GM18520 (cell line): Measurements from ENCODE around the gene RPL18A.

Experiments
- ATAC-seq: cut with Tn5 transposase; IDR thresholded peaks from one replicate; pipeline ENCODE4 v1.9.1; 2021; ENCODE audit not compliant: unreplicated experiment

The RPL18A gene

GRCh38 chr19:17859533-17860330, at the start of gene RPL18A:
TSS of gene RPL18A (plus strand) at chr19:17859910. CDS start at chr19:17859957, 47 bp downstream.
- peak; percentile 91 for ATAC-seq

DNA sequence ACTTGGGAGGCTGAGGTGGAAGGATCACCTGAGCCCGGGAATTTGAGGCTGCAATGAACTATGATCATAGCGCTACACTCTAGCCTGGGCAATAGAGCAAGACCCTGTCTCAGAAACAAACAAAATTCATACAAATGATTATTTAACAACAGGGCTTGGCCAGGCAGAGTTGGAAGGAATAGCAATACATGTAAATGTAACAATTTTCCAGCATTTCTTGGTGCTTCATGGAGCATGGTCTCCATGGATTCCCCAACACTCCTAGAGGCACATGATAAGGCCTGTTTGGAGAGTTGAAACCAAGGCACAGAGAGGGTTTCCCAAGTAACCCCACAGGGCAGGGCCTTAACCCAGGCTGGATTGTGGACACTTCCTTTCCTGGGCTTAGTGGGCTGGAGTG, 48.6 kb upstream of the RPL18A start:
- no peak for ATAC-seq

DNA sequence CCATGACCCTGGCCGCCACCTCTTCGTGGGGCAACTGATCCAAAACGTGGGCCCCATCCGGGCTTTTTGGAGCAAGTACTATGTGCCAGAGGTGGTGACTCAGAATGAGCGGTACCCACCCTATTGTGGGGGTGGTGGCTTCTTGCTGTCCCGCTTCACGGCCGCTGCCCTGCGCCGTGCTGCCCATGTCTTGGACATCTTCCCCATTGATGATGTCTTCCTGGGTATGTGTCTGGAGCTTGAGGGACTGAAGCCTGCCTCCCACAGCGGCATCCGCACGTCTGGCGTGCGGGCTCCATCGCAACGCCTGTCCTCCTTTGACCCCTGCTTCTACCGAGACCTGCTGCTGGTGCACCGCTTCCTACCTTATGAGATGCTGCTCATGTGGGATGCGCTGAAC, 48.0 kb upstream of the RPL18A start:
- no peak for ATAC-seq

DNA sequence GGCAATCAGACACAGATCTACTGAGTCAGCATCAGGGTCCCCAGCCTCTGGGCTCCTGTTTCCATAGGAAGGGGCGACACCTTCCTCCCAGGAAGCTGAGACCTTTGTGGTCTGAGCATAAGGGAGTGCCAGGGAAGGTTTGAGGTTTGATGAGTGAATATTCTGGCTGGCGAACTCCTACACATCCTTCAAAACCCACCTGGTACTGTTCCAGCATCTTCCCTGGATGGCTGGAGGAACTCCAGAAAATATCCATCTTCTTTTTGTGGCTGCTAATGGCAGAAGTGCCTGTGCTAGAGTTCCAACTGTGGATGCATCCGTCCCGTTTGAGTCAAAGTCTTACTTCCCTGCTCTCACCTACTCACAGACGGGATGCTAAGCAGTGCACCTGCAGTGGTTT, 47.6 kb upstream of the RPL18A start:
- no peak for ATAC-seq

- ATAC-seq: no peak
Measured at GRCh38 chr19:17817668-17818363, 41.9 kb upstream of the RPL18A start.

DNA sequence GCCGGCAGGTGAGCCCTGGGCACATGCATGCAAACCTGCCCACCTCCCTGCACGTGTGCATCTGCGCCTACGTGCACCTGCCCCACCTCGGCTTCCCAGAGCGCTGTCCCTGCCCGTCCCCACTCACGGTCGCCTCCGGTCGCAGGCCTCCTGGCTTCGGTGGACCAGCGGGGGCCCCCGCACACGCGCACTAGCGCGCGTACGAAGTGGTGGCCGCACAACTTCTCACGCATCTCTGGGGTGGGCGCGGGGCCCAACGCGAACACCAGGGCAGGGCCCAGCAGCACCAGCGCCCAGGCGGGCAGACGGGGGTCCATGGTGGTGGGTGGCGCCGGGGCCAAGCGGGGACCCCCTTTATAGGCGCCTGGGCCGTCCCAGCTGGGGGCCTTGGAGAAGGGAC, 38.5 kb upstream of the RPL18A start, which contains the start of gene INSL3:
INSL3 (minus strand) TSS at position 330 of the 400 bp plus-strand sequence; CDS start at position 317, 13 bp downstream.
- no peak for ATAC-seq

DNA sequence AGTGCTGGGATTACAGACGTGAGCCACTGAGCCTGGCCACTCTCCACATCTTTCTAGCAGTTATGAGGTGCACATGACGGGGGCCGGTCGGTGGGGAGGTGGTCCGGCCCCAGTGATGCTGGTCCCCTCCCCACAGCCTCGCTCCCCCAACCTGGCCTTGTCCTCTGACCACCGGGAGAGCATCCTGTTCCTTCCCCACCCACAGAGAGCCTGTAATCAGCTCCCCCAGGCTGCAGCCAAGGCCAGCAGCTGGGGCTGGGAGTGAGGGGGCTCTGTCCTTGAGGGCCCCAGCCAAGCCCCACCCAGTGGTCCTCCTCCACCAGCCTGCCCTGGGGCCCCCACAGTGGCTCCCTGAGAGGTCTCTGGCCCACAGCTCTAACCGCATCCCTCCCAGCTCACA, 35.4 kb upstream of the RPL18A start:
- ATAC-seq: no peak

DNA sequence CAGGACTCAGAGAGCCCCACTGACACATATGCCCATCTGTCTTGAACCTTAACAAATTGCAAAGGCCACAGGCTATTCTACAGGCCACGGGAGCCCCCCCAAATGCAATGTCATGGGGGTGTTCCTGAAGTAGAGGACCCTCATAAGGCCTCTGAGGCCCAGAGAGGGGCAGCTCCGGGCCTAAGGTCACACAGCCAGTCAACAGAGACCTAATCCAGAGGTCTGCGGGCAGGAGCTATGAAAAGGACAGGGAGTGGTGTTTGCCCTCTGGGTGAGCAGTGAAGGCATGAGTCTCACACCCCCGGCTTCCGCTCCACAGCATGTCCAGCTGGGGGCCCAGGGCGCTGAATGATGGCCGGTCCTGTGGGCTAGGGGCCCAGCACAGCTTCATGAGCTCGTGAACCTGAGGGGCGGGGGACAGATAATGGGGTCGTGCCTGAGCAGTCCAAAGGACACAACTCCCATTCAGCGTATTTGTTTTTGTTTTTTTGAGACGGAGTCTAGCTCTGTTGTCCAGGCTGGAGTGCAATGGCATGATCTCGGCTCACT, 33.1 kb upstream of the RPL18A start:
- ATAC-seq: no peak

DNA sequence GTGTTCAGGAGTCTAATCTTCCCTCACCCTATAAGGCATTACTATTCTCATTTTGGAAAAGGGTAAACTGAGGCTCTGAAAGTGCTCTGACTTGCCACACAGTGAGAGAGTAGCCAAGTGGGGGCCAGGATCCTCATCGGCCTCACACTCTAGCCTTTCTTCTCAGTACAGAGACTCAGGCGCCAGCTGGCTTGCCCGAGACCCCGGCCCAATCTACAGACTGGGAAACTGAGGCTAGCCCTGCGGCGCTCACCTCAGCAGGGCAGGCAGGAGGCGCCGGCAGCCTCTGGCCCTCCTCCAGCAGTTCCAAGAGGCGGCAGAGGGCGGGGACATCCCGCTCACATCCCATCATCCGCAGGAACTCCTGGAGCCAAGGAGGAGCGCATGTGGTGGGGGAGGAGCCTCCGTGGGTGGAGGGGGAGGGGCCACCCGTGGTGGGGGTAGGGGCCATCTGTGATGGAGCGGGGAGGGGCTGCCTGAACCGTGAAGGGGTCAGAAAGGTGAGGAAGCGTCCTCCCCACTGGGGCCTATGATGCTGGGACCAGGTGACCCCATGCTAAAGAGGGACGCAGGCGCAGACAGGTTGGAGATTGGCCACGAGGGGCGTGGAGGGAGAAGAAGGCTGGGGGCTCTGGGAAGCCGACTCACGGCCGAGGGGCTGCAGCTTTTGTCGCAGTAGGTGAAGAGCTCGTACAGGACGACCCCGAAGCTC, 29.7 kb upstream of the RPL18A start:
- ATAC-seq: no peak

- no peak for ATAC-seq
Measured at GRCh38 chr19:17830567-17831418, 28.9 kb upstream of the RPL18A start.

DNA sequence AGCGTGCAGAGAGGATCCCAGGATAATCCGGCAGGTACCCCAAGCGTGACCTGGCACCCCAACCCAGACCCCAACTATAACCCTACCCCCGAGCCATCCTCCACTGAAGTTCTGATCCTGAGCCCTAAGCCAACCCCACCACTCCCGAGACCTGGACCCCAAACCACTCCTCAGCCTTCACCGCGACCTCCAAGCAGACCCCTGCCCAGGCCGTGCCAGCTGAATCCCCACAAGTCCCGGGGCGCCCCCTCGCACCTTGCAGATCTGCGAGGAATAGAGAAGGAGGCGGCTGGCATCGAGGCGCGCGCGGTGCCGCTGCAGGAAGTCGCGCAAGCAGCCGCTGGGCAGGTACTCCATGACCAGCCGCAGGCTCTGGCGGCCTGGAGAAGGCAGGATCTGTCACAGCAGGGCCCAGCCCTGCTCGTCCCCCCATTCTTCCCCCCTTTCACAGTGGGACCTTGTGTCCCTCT, 28.3 kb upstream of the RPL18A start:
- ATAC-seq: no peak

- no peak for ATAC-seq
Measured at GRCh38 chr19:17832443-17833208, 27.1 kb upstream of the RPL18A start.

DNA sequence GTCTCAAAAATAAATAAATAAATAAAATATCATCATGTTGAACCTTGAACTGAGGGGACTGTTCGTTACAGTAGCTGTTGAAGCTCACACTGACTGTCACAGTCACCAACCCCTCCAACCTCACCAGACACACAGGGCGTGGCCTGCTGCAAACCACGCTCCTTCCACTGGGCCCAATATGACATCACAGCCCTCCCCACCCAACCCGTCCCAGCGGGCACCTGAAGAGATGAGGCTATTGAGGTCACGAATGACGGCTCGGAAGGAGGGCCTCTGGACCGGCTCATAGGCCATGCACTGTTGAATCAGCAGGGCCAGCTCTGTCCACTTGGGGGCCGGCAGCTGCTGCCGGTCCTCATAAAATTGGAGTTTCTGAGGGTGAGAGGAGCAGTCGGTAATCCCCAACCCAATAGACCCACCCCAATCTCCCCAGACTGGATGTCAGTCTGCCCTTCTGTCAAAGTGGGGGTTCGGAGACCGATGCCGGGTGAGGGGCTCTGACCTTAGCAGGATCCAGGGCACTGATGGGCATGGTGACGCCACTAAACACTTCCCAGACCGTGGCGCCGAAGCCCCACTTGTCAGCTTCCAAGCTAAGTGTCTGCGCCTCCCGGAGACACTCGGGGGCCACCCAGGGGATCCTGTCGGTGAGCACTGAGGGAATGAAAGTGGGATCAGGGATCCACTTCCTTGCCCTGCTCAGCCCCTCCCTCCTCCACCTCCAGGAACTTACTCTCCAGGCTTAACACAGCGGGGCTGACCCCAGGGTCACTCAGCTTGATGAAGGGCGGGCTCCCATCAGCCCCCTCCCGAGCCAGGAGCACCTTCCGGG, 25.1 kb upstream of the RPL18A start:
- no peak for ATAC-seq

GRCh38 chr19:17835182-17836006, 24.3 kb upstream of the RPL18A start:
- no peak for ATAC-seq

- ATAC-seq: no peak
Measured at GRCh38 chr19:17836530-17836929, 23.2 kb upstream of the RPL18A start.

DNA sequence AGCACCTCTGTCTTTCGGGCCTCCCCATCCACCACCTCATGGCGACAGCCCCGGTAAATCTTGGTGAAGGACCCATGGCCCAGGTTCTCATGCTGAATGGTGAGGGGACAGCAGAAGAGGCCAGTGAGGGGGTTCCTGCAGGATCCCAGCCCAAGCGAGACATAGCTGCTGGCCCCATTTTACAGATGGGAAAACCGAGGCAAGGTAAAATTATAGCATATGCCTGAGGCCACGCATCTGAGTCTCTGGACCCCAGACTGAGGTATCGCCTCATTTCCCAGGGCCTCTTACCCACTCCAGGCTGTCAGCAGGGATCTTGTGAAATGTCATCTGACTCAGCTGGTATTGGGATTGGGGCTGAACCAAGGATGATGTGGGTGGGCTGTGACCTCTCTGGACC, 21.7 kb upstream of the RPL18A start:
- no peak for ATAC-seq

DNA sequence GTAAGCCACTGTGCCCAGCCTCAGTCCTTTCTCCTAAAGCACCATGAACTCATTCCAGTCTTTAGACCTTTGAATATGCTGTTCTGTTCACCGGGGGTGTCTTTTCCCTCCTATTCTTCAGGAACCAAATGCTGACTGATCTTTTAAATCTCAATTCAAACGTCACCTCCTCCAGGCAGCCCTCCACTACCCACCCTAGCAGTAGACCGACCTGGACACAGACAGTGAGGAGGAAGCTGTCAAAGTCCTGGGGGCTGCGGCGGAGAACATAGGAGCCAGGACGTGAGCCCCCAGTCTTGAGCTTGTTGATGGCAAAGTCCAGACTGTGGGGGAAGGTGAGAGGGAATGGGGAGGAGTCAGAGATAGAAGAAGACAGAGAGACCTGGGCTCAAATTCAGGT, 19.7 kb upstream of the RPL18A start:
- ATAC-seq: no peak

GRCh38 chr19:17841371-17841809, 18.3 kb upstream of the RPL18A start:
- no peak for ATAC-seq
